ENCODE data around the gene SLC35F3.

The SLC35F3 gene

DNA sequence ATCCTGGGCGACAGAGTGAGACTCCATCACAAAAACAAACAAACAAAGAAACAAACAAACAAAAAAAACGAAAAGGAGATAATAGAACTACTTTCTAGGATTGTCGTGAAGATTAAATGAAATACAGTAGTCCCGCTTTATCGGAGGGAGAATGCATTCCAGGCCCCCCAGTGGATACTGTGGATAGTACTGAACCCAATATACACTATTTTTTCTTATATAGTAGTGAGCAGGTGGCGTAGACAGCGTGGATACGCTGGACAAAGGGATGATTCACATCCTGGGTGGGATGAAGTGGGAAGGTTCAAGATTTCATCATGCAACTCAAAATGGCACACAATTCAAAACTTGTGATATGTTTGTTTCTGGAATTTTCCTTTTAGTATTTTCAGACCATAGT is 8.0 kb downstream of the SLC35F3 start:
- H3K4me3 ChIP-seq (ENCODE audit: extremely low read depth, insufficient read depth, low read length, poor library complexity, severe bottlenecking): no peak overlapping the region
- no peaks in the 10 kb centered on the region for H3K36me3 ChIP-seq (ENCODE audit: control insufficient read depth, insufficient read depth, low read length)
- no peaks in the 10 kb centered on the region for H3K9me3 ChIP-seq (ENCODE audit: control insufficient read depth, low read length)
- H3K4me1 ChIP-seq (ENCODE audit: control insufficient read depth, insufficient read depth, low read length, poor library complexity, severe bottlenecking): no peaks in the 10 kb centered on the region
- WGBS, 2 experiments (ENCODE audit: insufficient coverage in 2 of 2): 92% methylated on average over 8 of the region's 8 CpGs; no CpG with 5 or more reads in 1 of the 2 experiments
- H3K27ac ChIP-seq (ENCODE audit: low read depth, low read length, severe bottlenecking): no peak overlapping the region

GRCh38 chr1:233912909-233913308 is 8.4 kb downstream of the SLC35F3 start:
- no peaks in the 10 kb centered on the region for H3K9me3 ChIP-seq (ENCODE audit: control insufficient read depth, low read length)
- H3K4me1 ChIP-seq (ENCODE audit: control insufficient read depth, insufficient read depth, low read length, poor library complexity, severe bottlenecking): no peaks in the 10 kb centered on the region
- H3K36me3 ChIP-seq (ENCODE audit: control insufficient read depth, insufficient read depth, low read length): no peaks in the 10 kb centered on the region
- no peak overlapping the region for H3K27ac ChIP-seq (ENCODE audit: low read depth, low read length, severe bottlenecking)
- H3K4me3 ChIP-seq (ENCODE audit: extremely low read depth, insufficient read depth, low read length, poor library complexity, severe bottlenecking): no peak overlapping the region
- 93 to 100% methylated on average over 3 of the region's 4 CpGs for WGBS, 2 experiments (ENCODE audit: insufficient coverage in 2 of 2)

- 0% methylated on average over 1 of the region's 5 CpGs; no CpG with 5 or more reads in 1 of the 2 experiments for WGBS, 2 experiments (ENCODE audit: insufficient coverage in 2 of 2)
- Histone ChIP-seq H3K36me3 (ENCODE audit: control insufficient read depth, insufficient read depth, low read length) (no peaks in the 10 kb centered on the region), H3K9me3 (ENCODE audit: control insufficient read depth, low read length) (no peaks in the 10 kb centered on the region), H3K4me3 (ENCODE audit: extremely low read depth, insufficient read depth, low read length, poor library complexity, severe bottlenecking) (no peak overlapping the region), H3K27ac (ENCODE audit: low read depth, low read length, severe bottlenecking) (no peak overlapping the region), H3K4me1 (ENCODE audit: control insufficient read depth, insufficient read depth, low read length, poor library complexity, severe bottlenecking) (peaks cover 3% of the 10 kb centered on the region)
These were observed 12.2 kb downstream of the SLC35F3 start for GRCh38 chr1:233916706-233917105.

DNA sequence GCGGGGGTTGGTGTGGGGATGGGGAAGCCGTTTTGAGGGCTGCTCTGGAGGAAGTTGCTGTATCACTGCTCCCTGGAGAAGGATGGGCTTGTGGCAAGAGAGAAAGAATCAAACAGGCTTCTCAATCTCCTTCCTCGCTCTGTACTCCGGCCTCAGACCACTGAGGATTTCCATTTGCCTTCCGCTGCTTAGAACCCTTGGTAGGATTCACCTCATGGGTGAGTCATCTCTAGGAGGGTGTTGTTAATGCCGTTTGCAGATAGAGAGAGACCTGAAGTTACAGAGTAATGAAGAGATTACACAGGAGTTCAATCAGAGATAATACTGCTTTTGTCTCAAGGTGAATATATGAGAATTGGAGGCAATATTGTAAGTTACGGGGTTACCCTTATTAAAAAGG is 15.3 kb downstream of the SLC35F3 start:
- 78 to 83% methylated on average over 3 to 4 of the region's 7 CpGs for WGBS, 2 experiments (ENCODE audit: insufficient coverage in 2 of 2)
- Histone ChIP-seq H3K27ac (ENCODE audit: low read depth, low read length, severe bottlenecking) (no peak overlapping the region), H3K4me1 (ENCODE audit: control insufficient read depth, insufficient read depth, low read length, poor library complexity, severe bottlenecking) (peaks cover 3% of the 10 kb centered on the region)

DNA sequence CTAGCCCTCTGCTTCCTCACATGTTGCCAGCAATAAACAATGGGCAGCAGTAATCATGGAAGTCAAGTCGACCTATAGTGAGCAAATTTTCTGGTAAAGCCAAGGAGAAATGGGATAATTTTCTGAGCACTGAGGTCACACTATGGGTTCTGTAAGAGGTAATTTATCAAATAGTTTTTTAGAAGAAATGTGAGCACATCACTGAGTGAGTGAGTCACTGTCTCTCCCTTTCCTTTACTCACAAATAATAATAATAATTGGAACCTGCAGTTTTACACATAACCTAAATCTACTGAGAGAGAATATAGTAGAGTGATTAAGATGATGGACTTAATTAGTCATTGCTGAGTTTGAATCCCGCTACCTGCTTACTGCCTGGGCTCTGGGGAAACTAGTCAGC is 23.6 kb downstream of the SLC35F3 start:
- 81 to 82% methylated on average over 2 of the region's 2 CpGs for WGBS, 2 experiments (ENCODE audit: insufficient coverage in 2 of 2)
- Histone ChIP-seq H3K36me3 (ENCODE audit: control insufficient read depth, insufficient read depth, low read length) (no peaks in the 10 kb centered on the region), H3K4me3 (ENCODE audit: extremely low read depth, insufficient read depth, low read length, poor library complexity, severe bottlenecking) (no peak overlapping the region), H3K9me3 (ENCODE audit: control insufficient read depth, low read length) (no peaks in the 10 kb centered on the region), H3K4me1 (ENCODE audit: control insufficient read depth, insufficient read depth, low read length, poor library complexity, severe bottlenecking) (no peaks in the 10 kb centered on the region), H3K27ac (ENCODE audit: low read depth, low read length, severe bottlenecking) (no peak overlapping the region)

More for the DNA sequence above, 15.3 kb downstream of the SLC35F3 start:
- no peaks in the 10 kb centered on the region for H3K9me3 ChIP-seq (ENCODE audit: control insufficient read depth, low read length)
- H3K4me3 ChIP-seq (ENCODE audit: extremely low read depth, insufficient read depth, low read length, poor library complexity, severe bottlenecking): no peak overlapping the region
- H3K36me3 ChIP-seq (ENCODE audit: control insufficient read depth, insufficient read depth, low read length): no peaks in the 10 kb centered on the region

- Histone ChIP-seq H3K27ac (ENCODE audit: low read depth, low read length, severe bottlenecking) (no peak overlapping the region), H3K36me3 (ENCODE audit: control insufficient read depth, insufficient read depth, low read length) (no peaks in the 10 kb centered on the region), H3K4me3 (ENCODE audit: extremely low read depth, insufficient read depth, low read length, poor library complexity, severe bottlenecking) (no peak overlapping the region), H3K4me1 (ENCODE audit: control insufficient read depth, insufficient read depth, low read length, poor library complexity, severe bottlenecking) (no peaks in the 10 kb centered on the region), H3K9me3 (ENCODE audit: control insufficient read depth, low read length) (no peaks in the 10 kb centered on the region)
- WGBS, 2 experiments (ENCODE audit: insufficient coverage in 2 of 2): 86 to 100% methylated on average over 2 to 4 of the region's 4 CpGs
These were observed 28.9 kb downstream of the SLC35F3 start for GRCh38 chr1:233933339-233933738.

DNA sequence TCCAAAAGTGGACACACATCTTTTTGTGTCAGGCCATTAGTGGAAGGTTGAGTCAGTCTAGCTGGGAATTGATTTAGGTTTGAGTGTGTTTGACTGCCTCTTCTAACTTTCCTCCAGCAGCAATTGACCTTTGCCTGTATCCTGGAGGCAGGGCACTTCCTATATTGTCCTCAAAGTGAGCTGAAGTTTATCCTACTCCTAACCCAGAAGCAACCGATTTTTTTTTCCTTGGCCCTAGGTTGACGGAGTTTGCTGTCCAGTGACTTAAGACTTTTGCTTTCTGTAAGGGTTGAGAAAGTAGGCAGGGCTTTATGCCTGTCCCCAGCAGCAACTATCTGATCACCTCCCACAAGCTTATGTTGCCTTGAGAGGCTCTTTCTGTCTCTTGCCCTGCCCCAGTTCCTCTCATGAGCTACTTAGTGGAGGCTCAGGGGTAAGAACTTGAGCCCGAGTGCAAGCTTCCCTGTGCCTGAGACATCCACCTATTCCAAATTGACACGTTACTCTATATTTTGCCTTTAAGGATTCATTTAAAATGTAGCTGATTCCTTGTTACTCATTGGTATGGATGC is 30.9 kb downstream of the SLC35F3 start:
- Histone ChIP-seq H3K4me1 (ENCODE audit: control insufficient read depth, insufficient read depth, low read length, poor library complexity, severe bottlenecking) (no peaks in the 10 kb centered on the region), H3K36me3 (ENCODE audit: control insufficient read depth, insufficient read depth, low read length) (no peaks in the 10 kb centered on the region), H3K9me3 (ENCODE audit: control insufficient read depth, low read length) (no peaks in the 10 kb centered on the region), H3K27ac (ENCODE audit: low read depth, low read length, severe bottlenecking) (no peak overlapping the region), H3K4me3 (ENCODE audit: extremely low read depth, insufficient read depth, low read length, poor library complexity, severe bottlenecking) (no peak overlapping the region)
- WGBS, 2 experiments (ENCODE audit: insufficient coverage in 2 of 2): 100% methylated on average over 1 of the region's 4 CpGs; no CpG with 5 or more reads in 1 of the 2 experiments

- H3K4me3 ChIP-seq (ENCODE audit: extremely low read depth, insufficient read depth, low read length, poor library complexity, severe bottlenecking): no peak overlapping the region
- H3K9me3 ChIP-seq (ENCODE audit: control insufficient read depth, low read length): no peaks in the 10 kb centered on the region
- no peaks in the 10 kb centered on the region for H3K36me3 ChIP-seq (ENCODE audit: control insufficient read depth, insufficient read depth, low read length)
- 60 to 100% methylated on average over 1 of the region's 1 CpG for WGBS, 2 experiments (ENCODE audit: insufficient coverage in 2 of 2)
- no peaks in the 10 kb centered on the region for H3K4me1 ChIP-seq (ENCODE audit: control insufficient read depth, insufficient read depth, low read length, poor library complexity, severe bottlenecking)
- H3K27ac ChIP-seq (ENCODE audit: low read depth, low read length, severe bottlenecking): no peak overlapping the region
These were observed 31.9 kb downstream of the SLC35F3 start for GRCh38 chr1:233936422-233936821.

- H3K4me1 ChIP-seq (ENCODE audit: control insufficient read depth, insufficient read depth, low read length, poor library complexity, severe bottlenecking): no peaks in the 10 kb centered on the region
- no peaks in the 10 kb centered on the region for H3K9me3 ChIP-seq (ENCODE audit: control insufficient read depth, low read length)
- no peaks in the 10 kb centered on the region for H3K36me3 ChIP-seq (ENCODE audit: control insufficient read depth, insufficient read depth, low read length)
- WGBS, 2 experiments (ENCODE audit: insufficient coverage in 2 of 2): 71% methylated on average over 3 of the region's 3 CpGs
- no peak overlapping the region for H3K4me3 ChIP-seq (ENCODE audit: extremely low read depth, insufficient read depth, low read length, poor library complexity, severe bottlenecking)
- H3K27ac ChIP-seq (ENCODE audit: low read depth, low read length, severe bottlenecking): no peak overlapping the region
These were observed 32.4 kb downstream of the SLC35F3 start for GRCh38 chr1:233936842-233937241.

DNA sequence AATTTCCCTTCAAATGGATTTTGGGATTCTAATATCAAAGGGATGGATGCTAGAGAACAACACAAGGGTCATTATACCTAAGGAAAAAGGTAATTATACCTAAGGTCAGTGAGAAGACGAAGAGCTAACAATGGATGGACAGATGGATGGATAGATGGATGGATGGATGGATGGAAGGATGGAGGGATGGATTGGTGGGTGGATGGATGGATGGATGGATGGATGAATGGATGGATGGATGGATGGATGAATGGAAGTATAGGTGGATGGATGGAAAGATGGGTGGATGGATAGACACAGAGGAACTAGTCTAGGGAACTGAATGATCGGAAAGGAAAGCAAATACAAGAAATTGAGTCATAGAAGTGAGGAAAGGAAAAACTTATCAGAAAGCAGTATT is 34.0 kb downstream of the SLC35F3 start:
- Histone ChIP-seq H3K4me3 (ENCODE audit: extremely low read depth, insufficient read depth, low read length, poor library complexity, severe bottlenecking) (no peak overlapping the region), H3K9me3 (ENCODE audit: control insufficient read depth, low read length) (no peaks in the 10 kb centered on the region), H3K27ac (ENCODE audit: low read depth, low read length, severe bottlenecking) (no peak overlapping the region), H3K4me1 (ENCODE audit: control insufficient read depth, insufficient read depth, low read length, poor library complexity, severe bottlenecking) (no peaks in the 10 kb centered on the region), H3K36me3 (ENCODE audit: control insufficient read depth, insufficient read depth, low read length) (no peaks in the 10 kb centered on the region)
- 86% methylated on average over 2 of the region's 2 CpGs for WGBS, 2 experiments (ENCODE audit: insufficient coverage in 2 of 2)

GRCh38 chr1:233939451-233939850 is 35.0 kb downstream of the SLC35F3 start:
- Histone ChIP-seq H3K27ac (ENCODE audit: low read depth, low read length, severe bottlenecking) (no peak overlapping the region), H3K4me1 (ENCODE audit: control insufficient read depth, insufficient read depth, low read length, poor library complexity, severe bottlenecking) (no peaks in the 10 kb centered on the region), H3K4me3 (ENCODE audit: extremely low read depth, insufficient read depth, low read length, poor library complexity, severe bottlenecking) (no peak overlapping the region), H3K36me3 (ENCODE audit: control insufficient read depth, insufficient read depth, low read length) (no peaks in the 10 kb centered on the region), H3K9me3 (ENCODE audit: control insufficient read depth, low read length) (no peaks in the 10 kb centered on the region)
- 79 to 93% methylated on average over 2 to 4 of the region's 5 CpGs for WGBS, 2 experiments (ENCODE audit: insufficient coverage in 2 of 2)

All from mesodermal cell (in vitro differentiated cells).